Endothelial cell of umbilical vein (primary cell): ENCODE data around the gene CTBS.

Experiments used
- CTCF ChIP-seq, 2 donors: IDR thresholded peaks; 1 replicate in 1 of 2; 2 replicates in 1 of 2; pipeline ENCODE4 v1.5.1; 2011; ENCODE audit warnings: low read length in 2 of 2, mild to moderate bottlenecking in 2 of 2, moderate library complexity in 2 of 2, control low read depth in 1 of 2, inconsistent platforms in 1 of 2, low read depth in 1 of 2; ENCODE audit not compliant: insufficient read depth in 1 of 2; ENCODE audit errors: extremely low read depth in 1 of 2
- EZH2 ChIP-seq: IDR thresholded peaks from 2 replicates; pipeline ENCODE4 v1.6.1; 2012; ENCODE audit warnings: borderline replicate concordance, low read depth, mild to moderate bottlenecking, moderate library complexity, low read length, inconsistent platforms; ENCODE audit not compliant: severe bottlenecking
- GATA2 ChIP-seq: IDR thresholded peaks from 2 replicates; pipeline ENCODE4 v1.7.0; 2011; ENCODE audit warnings: low read depth, mild to moderate bottlenecking, moderate library complexity, mixed read lengths, low read length; ENCODE audit not compliant: insufficient read length, insufficient read depth
- MAX ChIP-seq: IDR thresholded peaks from 2 replicates; pipeline ENCODE4 v1.6.1; 2011; ENCODE audit not compliant: insufficient read depth, insufficient read length
- POLR2A ChIP-seq: IDR thresholded peaks from 2 replicates; pipeline ENCODE4 v1.6.1; 2012; ENCODE audit warnings: low read depth, mild to moderate bottlenecking, control low read depth, low read length
- POLR2AphosphoS5 ChIP-seq: IDR thresholded peaks from 2 replicates; pipeline ENCODE4 v1.6.1; 2012; ENCODE audit warnings: low read depth, mild to moderate bottlenecking, control low read depth, low read length, moderate library complexity; ENCODE audit not compliant: insufficient read depth

- no peak for TF ChIP-seq CTCF (IDR thresholded peaks at IDR 0.05; ENCODE audit: extremely low read depth in 1 of 2, insufficient read depth in 1 of 2, low read depth in 1 of 2, low read length in 2 of 2)
- no peak for TF ChIP-seq POLR2A
- no peak for TF ChIP-seq EZH2
- TF ChIP-seq POLR2AphosphoS5 = no peak
- no peak for TF ChIP-seq GATA2
- TF ChIP-seq MAX = no peak
Observed at GRCh38 chr1:84611091-84611490, 36.9 kb upstream of the CTBS start.
